HL-60 (cell line): Measurements from ENCODE around the gene COL4A2.

Experiments
- CTCF ChIP-seq: IDR thresholded peaks from one replicate; pipeline ENCODE4 v1.5.1; 2011; ENCODE audit warnings: low read length, control low read depth, inconsistent platforms; ENCODE audit not compliant: insufficient read depth
- POLR2AphosphoS5 ChIP-seq: IDR thresholded peaks from 2 replicates; pipeline ENCODE4 v1.6.1; 2012; ENCODE audit warnings: low read depth
- REST ChIP-seq: IDR thresholded peaks from 2 replicates; pipeline ENCODE4 v1.6.1; 2012; ENCODE audit warnings: low read depth; ENCODE audit not compliant: insufficient replicate concordance

GRCh38 chr13:110511509-110512181 is 204.6 kb downstream of the COL4A2 start:
- no peak for TF ChIP-seq CTCF
- no peak for TF ChIP-seq REST
- TF ChIP-seq POLR2AphosphoS5 = no peak
